SK-N-SH (cell line): ENCODE measurements around the gene CRYGC. TPM values are rescaled to one million over a fixed set of nuclear protein-coding genes. Genes with fewer than 3 reads are reported as not detected.
"Not testable (repeated sequence)": the region's sequence is repeated elsewhere in the genome, so short reads cannot be mapped to it uniquely, and the experiment has no call there.

ENCODE experiments used
- CTCF ChIA-PET: fragments of 300-600, 350-600 bp; formaldehyde crosslinking; extraction: SDS; loops from one replicate; lab custom pipeline; 2021; lab: Yijun Ruan, JAX
- POLR2A ChIA-PET: fragments of 350-600 bp; sonication (Branson Sonifier 250); formaldehyde crosslinking; extraction: SDS; loops from one replicate; lab custom pipeline; 2020; ENCODE audit warnings: antibody characterized with exemption, inconsistent platforms; lab: Yijun Ruan, JAX
- DNase-seq: peaks from one replicate; pipeline ENCODE4 v3.0.0; 2012
- H2AFZ ChIP-seq: fragments of 200-600 bp; sonication (generic); 2 replicates; pipeline ENCODE4 v1.8.1; 2016; ENCODE audit warnings: antibody characterized with exemption, mild to moderate bottlenecking, low read depth
- H3F3A ChIP-seq: fragments of 200-600 bp; sonication (generic); replicated peaks from 2 replicates; pipeline ENCODE3; 2016; ENCODE audit warnings: antibody characterized with exemption, mild to moderate bottlenecking; ENCODE audit not compliant: insufficient read depth
- H3K27ac ChIP-seq, 2 experiments: fragments of 200-500 bp in 1 of 2; fragments of 200-600 bp in 1 of 2; sonication (Bioruptor generic) in 1 of 2; sonication (generic), shearing (Covaris generic) in 1 of 2; 2 replicates each; pipeline versions ENCODE4 v1.5.1 to v1.6.1; 2014 to 2016; ENCODE audit warnings: low read depth in 2 of 2, inconsistent platforms in 1 of 2, low read length in 1 of 2, mild to moderate bottlenecking in 1 of 2, mixed read lengths in 1 of 2
- H3K27me3 ChIP-seq: fragments of 200-600 bp; sonication (generic), shearing (Covaris generic); 2 replicates; pipeline ENCODE4 v1.6.1; 2016; ENCODE audit warnings: mixed run types; ENCODE audit not compliant: insufficient read depth
- H3K36me3 ChIP-seq, 2 experiments: fragments of 200-500 bp in 1 of 2; fragments of 200-600 bp in 1 of 2; sonication (Bioruptor generic) in 1 of 2; sonication (generic) in 1 of 2; replicated peaks in 1 of 2; 2 replicates each; pipeline versions ENCODE3 to v1.5.1; 2014 to 2016; ENCODE audit warnings: low read length in 1 of 2, mild to moderate bottlenecking in 1 of 2; ENCODE audit not compliant: insufficient read depth in 2 of 2, control insufficient read depth in 1 of 2
- H3K4me1 ChIP-seq, 2 experiments: fragments of 200-500 bp in 1 of 2; fragments of 200-600 bp in 1 of 2; sonication (Bioruptor generic) in 1 of 2; sonication (generic), shearing (Covaris generic) in 1 of 2; 2 replicates each; pipeline versions ENCODE4 v1.5.1 to v1.6.1; 2014 to 2016; ENCODE audit warnings: low read depth in 1 of 2, low read length in 1 of 2, mixed run types in 1 of 2; ENCODE audit not compliant: insufficient read depth in 2 of 2, control insufficient read depth in 1 of 2
- H3K4me2 ChIP-seq: fragments of 200-600 bp; sonication (generic), shearing (Covaris generic); 2 replicates; pipeline ENCODE4 v1.6.1; 2017; ENCODE audit warnings: mixed run types
- H3K4me3 ChIP-seq, 2 experiments: fragments of 200-500 bp in 1 of 2; fragments of 200-600 bp in 1 of 2; sonication (Bioruptor generic) in 1 of 2; sonication (generic), shearing (Covaris generic) in 1 of 2; 2 replicates each; pipeline versions ENCODE4 v1.5.1 to v1.8.1; 2014 to 2016; ENCODE audit warnings: low read depth in 2 of 2, inconsistent platforms in 1 of 2, low read length in 1 of 2, mild to moderate bottlenecking in 1 of 2, mixed read lengths in 1 of 2, moderate library complexity in 1 of 2
- H3K79me2 ChIP-seq: fragments of 200-600 bp; sonication (generic); 2 replicates; pipeline ENCODE4 v1.8.1; 2017; ENCODE audit warnings: mild to moderate bottlenecking; ENCODE audit not compliant: insufficient read depth
- H3K9ac ChIP-seq: fragments of 200-600 bp; sonication (generic); 2 replicates; pipeline ENCODE4 v1.6.1; 2017; ENCODE audit warnings: mixed run types
- H3K9me2 ChIP-seq: fragments of 200-600 bp; sonication (generic); 2 replicates; pipeline ENCODE4 v1.6.1; 2017; ENCODE audit warnings: mixed run types
- H3K9me3 ChIP-seq: fragments of 200-600 bp; sonication (generic); 2 replicates; pipeline ENCODE4 v1.6.1; 2017; ENCODE audit warnings: mixed run types, mild to moderate bottlenecking, moderate library complexity
- H4K20me1 ChIP-seq: fragments of 200-600 bp; sonication (generic); 2 replicates; pipeline ENCODE4 v1.6.1; 2017; ENCODE audit warnings: mild to moderate bottlenecking, mixed run types; ENCODE audit not compliant: insufficient read depth
- EP300 ChIP-seq, 2 experiments: IDR thresholded peaks; 2 replicates each; pipeline versions ENCODE4 v1.4.0 to v1.6.1; 2012; ENCODE audit warnings: borderline replicate concordance in 1 of 2, low read depth in 1 of 2, low read length in 1 of 2
- FOXM1 ChIP-seq: IDR thresholded peaks from 2 replicates; pipeline ENCODE4 v1.4.0; 2012; ENCODE audit warnings: low read depth, mild to moderate bottlenecking
- MXI1 ChIP-seq: IDR thresholded peaks from 2 replicates; pipeline ENCODE4 v1.6.1; 2012; ENCODE audit warnings: mild to moderate bottlenecking, low read depth, low read length, improper control_type of control experiment
- NFIC ChIP-seq: IDR thresholded peaks from 2 replicates; pipeline ENCODE4 v1.4.0; 2012; ENCODE audit warnings: borderline replicate concordance
- RFX5 ChIP-seq: IDR thresholded peaks from 2 replicates; pipeline ENCODE4 v1.6.1; 2012; ENCODE audit warnings: mild to moderate bottlenecking, improper control_type of control experiment, low read length
- SMC3 ChIP-seq: IDR thresholded peaks from 2 replicates; pipeline ENCODE4 v1.6.1; 2012; ENCODE audit warnings: low read depth, low read length, improper control_type of control experiment
- TAF1 ChIP-seq: IDR thresholded peaks from 2 replicates; pipeline ENCODE4 v1.6.1; 2012; ENCODE audit warnings: low read depth, mild to moderate bottlenecking, low read length, moderate library complexity, borderline replicate concordance
- YY1 ChIP-seq: IDR thresholded peaks from 2 replicates; pipeline ENCODE4 v1.4.0; 2012; ENCODE audit warnings: low read depth, mild to moderate bottlenecking
- WGBS: methylation state at CpG from one replicate; pipeline ENCODE4 v1.1.6; 2017; ENCODE audit warnings: low lambda C conversion rate; 5-methylcytosine and 5-hydroxymethylcytosine counted together
- polyA plus RNA-seq, 3 experiments: library from polyadenylated mRNA; depleted of rRNA; stranded (reverse); fragments of >200 nt; gene quantifications; 2 replicates each; pipeline ENCODE4 v1.2.3, GENCODE V29; 2012
- TF ChIP-seq, protein P1 (sequence below): fragments of 150-350 bp; IDR thresholded peaks from 2 replicates; pipeline ENCODE4 v1.6.1; 2017; ENCODE audit warnings: antibody characterized with exemption, low read length, low read depth, borderline replicate concordance
- TF ChIP-seq, protein P2 (sequence below): fragments of 150-350 bp; IDR thresholded peaks from 2 replicates; pipeline ENCODE4 v1.6.1; 2016; ENCODE audit warnings: mild to moderate bottlenecking, low read depth, low read length
- TF ChIP-seq, protein P3 (sequence below): IDR thresholded peaks from 2 replicates; pipeline ENCODE4 v1.6.1; 2012; ENCODE audit warnings: mild to moderate bottlenecking, low read depth, low read length, moderate library complexity
- TF ChIP-seq, protein P4 (sequence below): IDR thresholded peaks from 2 replicates; pipeline ENCODE4 v1.4.0; 2012; ENCODE audit warnings: low read depth, borderline replicate concordance
- TF ChIP-seq, protein P5 (sequence below): IDR thresholded peaks from 2 replicates; pipeline ENCODE4 v1.4.0; 2012; ENCODE audit warnings: low read depth, borderline replicate concordance

CRYGC gene
- polyA plus RNA-seq, 1 of the 3 experiments (the other 2 are of a cell fraction) = 0.31 TPM

DNA sequence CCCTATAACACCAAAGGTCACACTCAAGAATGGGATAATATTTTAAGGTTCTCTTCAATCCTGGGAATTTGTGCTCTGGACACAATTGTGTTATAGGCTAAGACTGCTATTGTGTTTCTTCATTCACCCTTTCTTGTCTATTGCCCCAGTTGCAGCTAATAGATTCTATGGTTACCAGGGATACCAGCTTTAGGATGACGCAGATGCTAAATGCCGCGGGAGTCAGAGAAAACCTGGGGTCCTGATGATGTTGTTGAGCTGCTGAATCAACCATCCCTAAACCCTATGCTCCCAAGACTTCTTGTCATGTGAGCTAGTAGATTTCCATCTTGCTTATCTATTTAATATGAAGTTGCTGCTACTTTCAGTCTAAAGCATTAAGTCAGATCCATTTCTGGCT, 10.7 kb downstream of the CRYGC start:
- H4K20me1 ChIP-seq = no peaks in the 10 kb centered on the region
- no peak overlapping the region for H3K27ac ChIP-seq
- H2AFZ ChIP-seq = no peak overlapping the region
- DNase-seq = no peak
- no peak overlapping the region for H3K4me2 ChIP-seq
- no peak overlapping the region for H3K4me3 ChIP-seq
- H3K9me3 ChIP-seq = no peaks in the 10 kb centered on the region
- H3F3A ChIP-seq = no peaks in the 10 kb centered on the region
- no peaks in the 10 kb centered on the region for H3K4me1 ChIP-seq
- WGBS = 93% methylated on average over 3 of the region's 3 CpGs
- no peaks in the 10 kb centered on the region for H3K36me3 ChIP-seq
- no peaks in the 10 kb centered on the region for H3K9me2 ChIP-seq
- no peaks in the 10 kb centered on the region for H3K79me2 ChIP-seq
- H3K9ac ChIP-seq = no peak overlapping the region
- H3K27me3 ChIP-seq = no peaks in the 10 kb centered on the region
- TF ChIP-seq, protein P1, sequence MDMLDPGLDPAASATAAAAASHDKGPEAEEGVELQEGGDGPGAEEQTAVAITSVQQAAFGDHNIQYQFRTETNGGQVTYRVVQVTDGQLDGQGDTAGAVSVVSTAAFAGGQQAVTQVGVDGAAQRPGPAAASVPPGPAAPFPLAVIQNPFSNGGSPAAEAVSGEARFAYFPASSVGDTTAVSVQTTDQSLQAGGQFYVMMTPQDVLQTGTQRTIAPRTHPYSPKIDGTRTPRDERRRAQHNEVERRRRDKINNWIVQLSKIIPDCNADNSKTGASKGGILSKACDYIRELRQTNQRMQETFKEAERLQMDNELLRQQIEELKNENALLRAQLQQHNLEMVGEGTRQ = no peak
- TF ChIP-seq, protein P2, sequence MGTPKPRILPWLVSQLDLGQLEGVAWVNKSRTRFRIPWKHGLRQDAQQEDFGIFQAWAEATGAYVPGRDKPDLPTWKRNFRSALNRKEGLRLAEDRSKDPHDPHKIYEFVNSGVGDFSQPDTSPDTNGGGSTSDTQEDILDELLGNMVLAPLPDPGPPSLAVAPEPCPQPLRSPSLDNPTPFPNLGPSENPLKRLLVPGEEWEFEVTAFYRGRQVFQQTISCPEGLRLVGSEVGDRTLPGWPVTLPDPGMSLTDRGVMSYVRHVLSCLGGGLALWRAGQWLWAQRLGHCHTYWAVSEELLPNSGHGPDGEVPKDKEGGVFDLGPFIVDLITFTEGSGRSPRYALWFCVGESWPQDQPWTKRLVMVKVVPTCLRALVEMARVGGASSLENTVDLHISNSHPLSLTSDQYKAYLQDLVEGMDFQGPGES = no peak
- TF ChIP-seq TAF1 (no peak), SMC3 (no peak), NFIC (no peak), EP300 (IDR thresholded peaks at IDR 0.05; ENCODE audit: borderline replicate concordance in 1 of 2, low read depth in 1 of 2, low read length in 1 of 2) (no peak), FOXM1 (no peak), YY1 (no peak), MXI1 (no peak), RFX5 (no peak)
- TF ChIP-seq, protein P3, sequence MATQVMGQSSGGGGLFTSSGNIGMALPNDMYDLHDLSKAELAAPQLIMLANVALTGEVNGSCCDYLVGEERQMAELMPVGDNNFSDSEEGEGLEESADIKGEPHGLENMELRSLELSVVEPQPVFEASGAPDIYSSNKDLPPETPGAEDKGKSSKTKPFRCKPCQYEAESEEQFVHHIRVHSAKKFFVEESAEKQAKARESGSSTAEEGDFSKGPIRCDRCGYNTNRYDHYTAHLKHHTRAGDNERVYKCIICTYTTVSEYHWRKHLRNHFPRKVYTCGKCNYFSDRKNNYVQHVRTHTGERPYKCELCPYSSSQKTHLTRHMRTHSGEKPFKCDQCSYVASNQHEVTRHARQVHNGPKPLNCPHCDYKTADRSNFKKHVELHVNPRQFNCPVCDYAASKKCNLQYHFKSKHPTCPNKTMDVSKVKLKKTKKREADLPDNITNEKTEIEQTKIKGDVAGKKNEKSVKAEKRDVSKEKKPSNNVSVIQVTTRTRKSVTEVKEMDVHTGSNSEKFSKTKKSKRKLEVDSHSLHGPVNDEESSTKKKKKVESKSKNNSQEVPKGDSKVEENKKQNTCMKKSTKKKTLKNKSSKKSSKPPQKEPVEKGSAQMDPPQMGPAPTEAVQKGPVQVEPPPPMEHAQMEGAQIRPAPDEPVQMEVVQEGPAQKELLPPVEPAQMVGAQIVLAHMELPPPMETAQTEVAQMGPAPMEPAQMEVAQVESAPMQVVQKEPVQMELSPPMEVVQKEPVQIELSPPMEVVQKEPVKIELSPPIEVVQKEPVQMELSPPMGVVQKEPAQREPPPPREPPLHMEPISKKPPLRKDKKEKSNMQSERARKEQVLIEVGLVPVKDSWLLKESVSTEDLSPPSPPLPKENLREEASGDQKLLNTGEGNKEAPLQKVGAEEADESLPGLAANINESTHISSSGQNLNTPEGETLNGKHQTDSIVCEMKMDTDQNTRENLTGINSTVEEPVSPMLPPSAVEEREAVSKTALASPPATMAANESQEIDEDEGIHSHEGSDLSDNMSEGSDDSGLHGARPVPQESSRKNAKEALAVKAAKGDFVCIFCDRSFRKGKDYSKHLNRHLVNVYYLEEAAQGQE = no peak
- TF ChIP-seq, protein P4, sequence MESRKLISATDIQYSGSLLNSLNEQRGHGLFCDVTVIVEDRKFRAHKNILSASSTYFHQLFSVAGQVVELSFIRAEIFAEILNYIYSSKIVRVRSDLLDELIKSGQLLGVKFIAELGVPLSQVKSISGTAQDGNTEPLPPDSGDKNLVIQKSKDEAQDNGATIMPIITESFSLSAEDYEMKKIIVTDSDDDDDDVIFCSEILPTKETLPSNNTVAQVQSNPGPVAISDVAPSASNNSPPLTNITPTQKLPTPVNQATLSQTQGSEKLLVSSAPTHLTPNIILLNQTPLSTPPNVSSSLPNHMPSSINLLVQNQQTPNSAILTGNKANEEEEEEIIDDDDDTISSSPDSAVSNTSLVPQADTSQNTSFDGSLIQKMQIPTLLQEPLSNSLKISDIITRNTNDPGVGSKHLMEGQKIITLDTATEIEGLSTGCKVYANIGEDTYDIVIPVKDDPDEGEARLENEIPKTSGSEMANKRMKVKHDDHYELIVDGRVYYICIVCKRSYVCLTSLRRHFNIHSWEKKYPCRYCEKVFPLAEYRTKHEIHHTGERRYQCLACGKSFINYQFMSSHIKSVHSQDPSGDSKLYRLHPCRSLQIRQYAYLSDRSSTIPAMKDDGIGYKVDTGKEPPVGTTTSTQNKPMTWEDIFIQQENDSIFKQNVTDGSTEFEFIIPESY = no peak
- TF ChIP-seq, protein P5, sequence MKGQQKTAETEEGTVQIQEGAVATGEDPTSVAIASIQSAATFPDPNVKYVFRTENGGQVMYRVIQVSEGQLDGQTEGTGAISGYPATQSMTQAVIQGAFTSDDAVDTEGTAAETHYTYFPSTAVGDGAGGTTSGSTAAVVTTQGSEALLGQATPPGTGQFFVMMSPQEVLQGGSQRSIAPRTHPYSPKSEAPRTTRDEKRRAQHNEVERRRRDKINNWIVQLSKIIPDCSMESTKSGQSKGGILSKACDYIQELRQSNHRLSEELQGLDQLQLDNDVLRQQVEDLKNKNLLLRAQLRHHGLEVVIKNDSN = no peak
- POLR2A ChIA-PET = no interaction called here
- CTCF ChIA-PET = interaction anchor here (0.6 to 1.6 kb wide), 2 partner anchors 56 to 57 kb away, joined by 3 to 6 read pairs; no protein-coding TSS in a partner anchor

DNA sequence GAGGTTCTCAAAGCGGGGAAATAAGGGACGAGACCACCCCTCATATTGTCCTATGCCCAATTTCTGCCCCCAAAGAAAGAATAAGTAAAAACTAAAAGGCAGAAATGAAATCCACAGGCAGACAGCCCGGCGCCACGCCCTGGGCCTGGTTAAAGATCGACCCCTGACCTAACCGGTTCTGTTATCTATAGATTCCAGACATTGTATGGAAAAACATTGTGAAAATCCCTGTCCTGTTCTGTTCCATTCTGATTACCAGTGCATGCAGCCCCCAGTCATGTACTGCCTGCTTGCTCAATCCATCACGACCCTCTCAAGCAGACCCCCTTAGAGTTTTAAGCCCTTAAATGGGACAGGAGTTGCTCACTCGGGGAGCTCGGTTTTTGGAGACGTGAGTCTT, 12.2 kb downstream of the CRYGC start:
- H3K4me3 ChIP-seq, H3K4me1 ChIP-seq, H3K9me3 ChIP-seq, H3K4me2 ChIP-seq, H3K9ac ChIP-seq, DNase-seq, CTCF ChIA-PET, H3K27me3 ChIP-seq, H3K36me3 ChIP-seq, POLR2A ChIA-PET, H3F3A ChIP-seq, H3K9me2 ChIP-seq, H2AFZ ChIP-seq, H4K20me1 ChIP-seq, H3K79me2 ChIP-seq, H3K27ac ChIP-seq: not testable (repeated sequence)
- WGBS = 84% methylated on average over 11 of the region's 11 CpGs
